Fibroblast of lung (primary cell): ENCODE measurements around the gene CCDC92.

Experiments used
- EZH2 ChIP-seq: IDR thresholded peaks from 2 replicates; pipeline ENCODE4 v1.5.1; 2012; ENCODE audit warnings: low read length, control low read depth, mild to moderate bottlenecking; ENCODE audit errors: missing control alignments
- TF ChIP-seq, protein P1 (sequence below), 2 donors: IDR thresholded peaks in 1 of 2; conservative IDR thresholded peaks in 1 of 2; 1 replicate in 1 of 2; 2 replicates in 1 of 2; pipeline ENCODE4 v1.5.1; 2011 to 2012; ENCODE audit warnings: low read length in 2 of 2, control low read depth in 1 of 2, inconsistent platforms in 1 of 2, low read depth in 1 of 2, mild to moderate bottlenecking in 1 of 2

DNA sequence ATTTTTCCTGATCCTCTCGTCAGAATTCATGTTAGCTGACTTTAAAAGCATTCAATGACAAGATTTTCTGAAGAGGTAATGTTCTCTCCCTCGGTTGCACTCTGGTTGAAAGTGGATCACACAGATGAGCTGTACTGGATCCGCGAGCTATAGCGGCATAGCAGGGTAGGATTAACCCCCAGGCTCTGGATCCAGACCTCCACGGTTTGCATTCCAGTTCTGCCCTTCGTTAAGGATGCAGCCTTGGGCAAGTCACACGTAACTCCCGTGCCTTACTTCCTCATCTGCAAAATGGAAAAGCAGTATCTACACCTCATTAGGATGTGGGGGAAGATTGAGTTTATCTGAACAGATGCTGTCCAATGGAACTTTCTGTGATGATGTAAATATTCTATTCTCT, 13.8 kb downstream of the CCDC92 start:
- TF ChIP-seq, protein P1, sequence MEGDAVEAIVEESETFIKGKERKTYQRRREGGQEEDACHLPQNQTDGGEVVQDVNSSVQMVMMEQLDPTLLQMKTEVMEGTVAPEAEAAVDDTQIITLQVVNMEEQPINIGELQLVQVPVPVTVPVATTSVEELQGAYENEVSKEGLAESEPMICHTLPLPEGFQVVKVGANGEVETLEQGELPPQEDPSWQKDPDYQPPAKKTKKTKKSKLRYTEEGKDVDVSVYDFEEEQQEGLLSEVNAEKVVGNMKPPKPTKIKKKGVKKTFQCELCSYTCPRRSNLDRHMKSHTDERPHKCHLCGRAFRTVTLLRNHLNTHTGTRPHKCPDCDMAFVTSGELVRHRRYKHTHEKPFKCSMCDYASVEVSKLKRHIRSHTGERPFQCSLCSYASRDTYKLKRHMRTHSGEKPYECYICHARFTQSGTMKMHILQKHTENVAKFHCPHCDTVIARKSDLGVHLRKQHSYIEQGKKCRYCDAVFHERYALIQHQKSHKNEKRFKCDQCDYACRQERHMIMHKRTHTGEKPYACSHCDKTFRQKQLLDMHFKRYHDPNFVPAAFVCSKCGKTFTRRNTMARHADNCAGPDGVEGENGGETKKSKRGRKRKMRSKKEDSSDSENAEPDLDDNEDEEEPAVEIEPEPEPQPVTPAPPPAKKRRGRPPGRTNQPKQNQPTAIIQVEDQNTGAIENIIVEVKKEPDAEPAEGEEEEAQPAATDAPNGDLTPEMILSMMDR (conservative IDR thresholded peaks at IDR 0.05 in 1 of 2, IDR thresholded peaks at IDR 0.05 in 1 of 2; ENCODE audit: low read depth in 1 of 2, low read length in 2 of 2): no peak
- TF ChIP-seq EZH2: no peak
